Karpas-422 (cell line): ENCODE data around the gene TOB1. TPM values are rescaled to one million over a fixed set of nuclear protein-coding genes. Genes with fewer than 3 reads are reported as not detected.

Source experiments
- DNase-seq: peaks from one replicate; pipeline ENCODE4 v3.0.0-alpha.2; 2015
- H2AFZ ChIP-seq: fragments of 200-600 bp; sonication (generic); 2 replicates; pipeline ENCODE4 v1.6.1; 2014; ENCODE audit warnings: antibody characterized with exemption, low read length, mixed read lengths
- H3K27ac ChIP-seq: fragments of 200-600 bp; sonication (generic); 2 replicates; pipeline ENCODE4 v1.5.1; 2014; ENCODE audit warnings: mild to moderate bottlenecking, low read length, moderate library complexity
- H3K27me3 ChIP-seq: fragments of 200-600 bp; sonication (generic); 2 replicates; pipeline ENCODE4 v1.6.1; 2014; ENCODE audit warnings: low read length, mixed read lengths
- H3K36me3 ChIP-seq: fragments of 200-600 bp; sonication (generic); 2 replicates; pipeline ENCODE4 v1.6.1; 2014; ENCODE audit warnings: low read length, mixed read lengths; ENCODE audit not compliant: insufficient read depth
- H3K4me1 ChIP-seq: fragments of 200-600 bp; sonication (generic); 2 replicates; pipeline ENCODE4 v1.6.1; 2014; ENCODE audit warnings: mild to moderate bottlenecking, low read length, mixed read lengths
- H3K4me2 ChIP-seq: fragments of 200-600 bp; sonication (generic); 2 replicates; pipeline ENCODE4 v1.6.1; 2014; ENCODE audit warnings: low read length, low read depth, mild to moderate bottlenecking; ENCODE audit not compliant: poor library complexity, severe bottlenecking
- H3K4me3 ChIP-seq: fragments of 200-600 bp; sonication (generic); 2 replicates; pipeline ENCODE4 v1.5.1; 2014; ENCODE audit warnings: mild to moderate bottlenecking, antibody characterized with exemption, low read length, mixed read lengths
- H3K79me2 ChIP-seq: fragments of 200-600 bp; sonication (generic); 2 replicates; pipeline ENCODE4 v1.6.1; 2014; ENCODE audit warnings: mild to moderate bottlenecking, low read length, mixed read lengths
- H3K9ac ChIP-seq: fragments of 200-600 bp; sonication (generic); 2 replicates; pipeline ENCODE4 v1.6.0; 2014; ENCODE audit warnings: low read length
- H3K9me2 ChIP-seq: fragments of 200-600 bp; sonication (generic), shearing (Covaris generic); replicated peaks from 2 replicates; pipeline ENCODE4 v1.6.0; 2014; ENCODE audit warnings: mild to moderate bottlenecking, low read length, moderate library complexity; ENCODE audit not compliant: insufficient read depth
- H3K9me3 ChIP-seq: fragments of 300-700, 200-600 bp; sonication (generic); 2 replicates; pipeline ENCODE4 v1.6.1; 2014; ENCODE audit warnings: low read length, mixed read lengths
- H4K20me1 ChIP-seq: fragments of 200-600 bp; sonication (generic); 2 replicates; pipeline ENCODE4 v1.6.1; 2014; ENCODE audit warnings: mild to moderate bottlenecking, antibody characterized with exemption, low read length, low read depth; ENCODE audit not compliant: insufficient read depth
- total RNA-seq: library from RNA; depleted of rRNA; stranded (reverse); fragments of >200 nt; shearing (Covaris generic); gene quantifications from 2 replicates; pipeline ENCODE4 v1.2.3, GENCODE V29; 2014; ENCODE audit warnings: low replicate concordance

Gene TOB1
- total RNA-seq, 1 experiment from 2014 or later: 25.9 TPM

DNA sequence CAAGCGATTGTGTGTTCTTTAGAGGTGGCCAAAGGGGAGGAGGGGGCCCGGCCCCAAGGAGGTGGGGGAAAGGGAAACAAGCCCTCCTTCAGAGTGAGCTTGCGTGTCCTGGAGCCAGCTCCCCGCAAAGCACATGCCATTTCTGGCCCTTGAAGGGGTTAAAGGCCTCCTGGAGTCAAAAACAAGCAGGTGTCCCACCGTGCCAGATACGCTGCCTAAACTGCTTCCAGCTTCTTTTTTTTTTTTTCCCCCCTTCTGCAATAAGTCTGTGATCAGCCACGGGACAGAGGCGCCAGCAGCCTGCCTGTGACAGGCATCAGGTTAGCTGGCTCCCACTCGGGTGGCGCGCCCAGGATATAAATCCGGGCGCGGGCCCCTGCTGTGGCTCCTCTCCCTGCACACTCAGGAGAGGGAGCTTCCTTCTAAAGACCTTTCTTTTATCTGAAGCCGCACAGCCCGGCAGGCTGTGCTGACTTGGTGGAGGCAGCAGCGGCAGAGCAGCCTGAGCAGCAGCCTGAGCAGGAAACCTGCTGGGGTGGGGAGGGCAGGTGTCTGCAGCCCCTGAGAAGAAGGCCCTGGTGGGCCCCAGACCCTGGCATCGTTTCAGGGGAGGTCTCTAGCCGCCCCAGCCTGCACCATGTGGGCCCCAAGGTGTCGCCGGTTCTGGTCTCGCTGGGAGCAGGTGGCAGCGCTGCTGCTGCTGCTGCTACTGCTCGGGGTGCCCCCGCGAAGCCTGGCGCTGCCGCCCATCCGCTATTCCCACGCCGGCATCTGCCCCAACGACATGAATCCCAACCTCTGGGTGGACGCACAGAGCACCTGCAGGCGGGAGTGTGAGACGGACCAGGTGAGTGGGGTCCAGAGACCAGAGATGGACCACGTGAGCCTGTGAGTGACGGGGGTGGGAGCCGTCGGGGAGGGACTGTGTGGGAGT, 30.6 kb downstream of the TOB1 start, which contains the start of gene WFIKKN2:
Gene WFIKKN2 (plus strand): TSS at position 286 of the 934 bp plus-strand sequence. CDS start 352 bp downstream, at position 638.
- H2AFZ ChIP-seq: no peak within 1 kb of the TSS
- H3K27me3 ChIP-seq: no peaks in the 10 kb centered on the region
- no peak within 1 kb of the TSS for H3K9ac ChIP-seq

DNA sequence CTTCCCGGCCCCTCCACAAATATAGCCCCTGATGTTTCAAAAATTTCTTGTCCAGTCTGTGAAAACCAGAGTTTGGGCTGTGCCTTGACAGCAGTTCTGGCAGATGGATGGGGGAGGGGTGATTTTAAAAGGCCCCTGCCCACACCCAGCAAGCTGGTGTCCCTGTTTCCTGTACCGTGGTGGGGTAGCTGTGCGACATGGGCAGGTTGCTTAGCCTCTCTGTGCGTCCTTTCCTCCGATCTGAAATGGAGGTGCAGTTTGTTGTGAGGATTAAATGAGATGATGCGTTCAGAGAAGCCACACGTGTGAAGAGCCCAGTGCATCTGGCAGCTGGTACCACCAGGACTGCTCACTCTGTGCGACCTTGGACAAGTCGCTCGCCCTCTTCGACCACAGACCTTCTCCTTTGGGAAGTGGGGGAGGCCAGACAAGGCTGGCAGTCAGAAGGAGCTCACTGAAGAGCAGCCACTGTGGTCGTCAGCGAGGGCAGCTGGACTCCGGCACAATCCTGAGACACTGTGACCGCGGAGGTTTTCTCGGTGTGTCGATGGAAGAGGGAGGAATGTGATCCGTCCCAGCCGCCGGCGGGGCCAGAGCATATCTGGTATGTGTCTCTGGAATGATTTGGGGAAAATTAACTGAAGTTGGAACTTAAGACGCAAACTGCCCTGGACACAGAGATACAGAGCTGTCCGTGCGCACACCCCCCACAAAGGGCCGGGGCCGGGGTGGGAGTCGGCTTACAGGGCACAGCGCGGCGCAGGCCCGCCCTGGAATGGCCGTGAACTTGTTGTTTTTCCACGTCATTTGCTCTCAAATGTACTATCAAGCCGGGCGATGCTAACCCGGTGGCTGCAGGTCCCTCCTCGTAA, 31.5 kb downstream of the TOB1 start:
- H2AFZ ChIP-seq: no peak overlapping the region
- H3K9me3 ChIP-seq: no peaks in the 10 kb centered on the region
- H3K4me3 ChIP-seq: no peak overlapping the region
- H3K4me1 ChIP-seq: no peaks in the 10 kb centered on the region
- H3K27ac ChIP-seq: no peak overlapping the region
- no peaks in the 10 kb centered on the region for H3K27me3 ChIP-seq
- no peaks in the 10 kb centered on the region for H3K79me2 ChIP-seq
- H3K4me2 ChIP-seq: no peak overlapping the region
- no peaks in the 10 kb centered on the region for H3K36me3 ChIP-seq
- no peaks in the 10 kb centered on the region for H4K20me1 ChIP-seq
- no peak for DNase-seq
- no peaks in the 10 kb centered on the region for H3K9me2 ChIP-seq
- no peak overlapping the region for H3K9ac ChIP-seq

More for the DNA sequence above, 30.6 kb downstream of the TOB1 start, which contains the start of gene WFIKKN2:
- Histone ChIP-seq H3K27ac (no peak within 1 kb of the TSS), H3K4me2 (no peak within 1 kb of the TSS), H3K9me2 (no peaks in the 10 kb centered on the region), H3K36me3 (no peaks in the 10 kb centered on the region), H3K4me1 (no peaks in the 10 kb centered on the region), H4K20me1 (no peaks in the 10 kb centered on the region), H3K4me3 (no peak within 1 kb of the TSS), H3K9me3 (no peaks in the 10 kb centered on the region), H3K79me2 (no peaks in the 10 kb centered on the region)
- DNase-seq: no peak

DNA sequence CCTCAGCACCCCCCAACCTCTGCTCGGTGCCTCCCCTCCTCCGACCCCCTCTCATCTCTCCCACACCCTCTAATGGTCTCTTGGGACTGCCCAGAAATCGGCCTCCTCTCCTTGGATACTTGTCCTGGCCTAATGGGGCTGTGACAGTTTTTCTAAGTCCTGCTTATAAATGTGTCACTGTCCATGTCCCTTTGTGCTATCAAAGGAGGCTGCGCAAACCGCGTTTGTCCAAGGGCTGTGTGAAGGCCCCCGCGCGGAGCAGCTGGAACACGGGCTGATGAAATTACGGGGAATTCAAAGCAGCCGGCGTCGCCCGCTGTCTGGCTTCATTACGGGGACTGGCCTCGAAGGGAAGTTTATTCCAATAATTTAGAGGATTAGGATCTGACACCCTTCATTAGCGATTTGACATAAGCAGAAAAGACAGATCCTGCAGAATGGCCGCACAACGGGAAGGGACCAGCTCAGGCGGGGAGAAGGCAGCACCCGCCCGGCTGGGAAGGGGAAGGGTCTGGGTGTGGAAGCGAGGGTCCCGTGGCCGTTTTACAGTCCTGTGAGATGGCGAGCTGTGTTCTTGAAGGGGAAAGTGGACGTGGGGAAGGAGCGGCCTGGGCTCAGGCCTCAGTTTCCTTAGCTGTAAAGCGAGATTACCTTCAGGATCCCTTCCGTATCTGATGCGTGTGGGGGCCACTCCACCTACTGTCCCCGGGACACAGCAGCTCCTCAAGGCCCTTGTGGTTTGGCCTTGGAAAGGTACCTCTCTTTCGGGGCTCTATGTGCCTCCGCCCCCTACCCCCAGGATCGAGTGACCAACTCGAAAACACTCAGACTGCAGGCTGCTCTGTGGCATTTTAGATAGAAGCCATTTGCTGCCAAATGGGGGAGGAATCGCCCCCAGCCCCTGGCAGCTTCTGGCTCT, 32.4 kb downstream of the TOB1 start:
- Histone ChIP-seq H3K4me3 (no peak overlapping the region), H3K9me2 (no peaks in the 10 kb centered on the region), H2AFZ (no peak overlapping the region), H4K20me1 (no peaks in the 10 kb centered on the region), H3K27me3 (no peaks in the 10 kb centered on the region), H3K4me2 (no peak overlapping the region), H3K27ac (no peak overlapping the region), H3K4me1 (peaks cover 1% of the 10 kb centered on the region), H3K36me3 (no peaks in the 10 kb centered on the region), H3K79me2 (no peaks in the 10 kb centered on the region), H3K9me3 (no peaks in the 10 kb centered on the region), H3K9ac (no peak overlapping the region)
- no peak for DNase-seq

DNA sequence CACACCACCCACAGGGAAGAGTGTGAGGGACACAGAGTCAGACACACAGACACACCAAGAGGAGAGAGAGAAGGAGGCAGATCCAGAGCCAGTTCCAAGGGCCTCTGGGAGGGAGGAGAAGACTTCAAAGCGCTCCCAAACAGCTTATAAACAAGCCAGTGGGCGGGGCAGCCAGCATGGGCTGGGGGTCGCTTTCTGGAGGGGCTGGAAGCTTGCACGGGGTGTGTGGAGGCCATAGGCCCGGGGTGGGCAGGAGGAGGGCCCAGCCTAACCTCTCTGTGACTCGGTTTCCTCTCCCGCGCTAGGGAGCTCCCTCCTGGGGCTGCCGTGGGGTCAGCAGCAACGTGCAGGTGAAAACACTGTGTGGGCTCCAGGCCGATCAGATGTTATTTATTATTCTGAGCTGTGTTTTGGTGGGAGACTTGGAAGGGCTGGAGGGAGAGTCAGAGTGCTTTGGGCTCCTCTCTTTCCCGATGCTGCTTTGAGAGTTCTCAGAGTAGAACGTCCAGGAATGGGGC, 33.2 kb downstream of the TOB1 start:
- DNase-seq: no peak
- Histone ChIP-seq H3K27me3 (no peaks in the 10 kb centered on the region), H3K4me3 (no peak overlapping the region), H4K20me1 (no peaks in the 10 kb centered on the region), H3K79me2 (no peaks in the 10 kb centered on the region), H2AFZ (no peak overlapping the region), H3K9me3 (no peaks in the 10 kb centered on the region), H3K9ac (no peak overlapping the region), H3K36me3 (no peaks in the 10 kb centered on the region), H3K9me2 (no peaks in the 10 kb centered on the region), H3K4me1 (peaks cover 4% of the 10 kb centered on the region), H3K4me2 (no peak overlapping the region), H3K27ac (no peak overlapping the region)

DNA sequence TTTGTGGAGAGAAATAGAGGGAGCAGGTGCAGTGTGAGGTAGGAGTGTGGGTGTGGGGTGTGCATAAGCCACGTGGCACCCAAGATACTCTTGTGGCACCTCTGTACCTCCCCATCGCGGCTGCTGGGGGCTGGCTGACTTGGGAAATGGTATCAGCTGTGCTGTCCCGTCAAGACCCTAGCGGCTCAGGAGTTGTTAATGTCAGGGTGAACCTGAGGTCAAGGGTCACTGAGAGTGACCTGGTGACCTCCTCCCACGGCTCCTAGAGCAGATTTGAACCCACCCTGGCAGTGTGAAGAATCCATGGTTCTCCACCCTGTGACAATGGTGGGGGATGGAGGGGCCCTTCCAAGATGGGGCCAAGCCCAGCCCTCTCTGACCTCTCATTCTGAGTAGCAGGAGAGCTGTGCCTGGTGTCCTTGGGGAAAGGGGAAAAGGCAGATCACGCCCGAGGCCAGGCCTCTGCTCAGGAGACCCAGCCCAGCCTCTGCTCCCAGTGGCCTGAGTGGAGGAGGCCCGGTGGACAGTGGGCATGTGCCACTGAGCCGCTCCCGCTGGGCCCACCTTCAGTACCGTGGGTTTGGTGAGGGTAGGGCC, 33.8 kb downstream of the TOB1 start:
- no peak overlapping the region for H3K4me2 ChIP-seq
- no peak for DNase-seq
- no peaks in the 10 kb centered on the region for H3K36me3 ChIP-seq
- no peak overlapping the region for H3K9ac ChIP-seq
- H3K4me3 ChIP-seq: no peak overlapping the region
- H3K9me3 ChIP-seq: no peaks in the 10 kb centered on the region
- no peak overlapping the region for H3K27ac ChIP-seq
- H2AFZ ChIP-seq: no peak overlapping the region
- no peaks in the 10 kb centered on the region for H4K20me1 ChIP-seq
- no peaks in the 10 kb centered on the region for H3K27me3 ChIP-seq
- H3K79me2 ChIP-seq: no peaks in the 10 kb centered on the region
- peaks cover 4% of the 10 kb centered on the region for H3K4me1 ChIP-seq
- H3K9me2 ChIP-seq: no peaks in the 10 kb centered on the region

DNA sequence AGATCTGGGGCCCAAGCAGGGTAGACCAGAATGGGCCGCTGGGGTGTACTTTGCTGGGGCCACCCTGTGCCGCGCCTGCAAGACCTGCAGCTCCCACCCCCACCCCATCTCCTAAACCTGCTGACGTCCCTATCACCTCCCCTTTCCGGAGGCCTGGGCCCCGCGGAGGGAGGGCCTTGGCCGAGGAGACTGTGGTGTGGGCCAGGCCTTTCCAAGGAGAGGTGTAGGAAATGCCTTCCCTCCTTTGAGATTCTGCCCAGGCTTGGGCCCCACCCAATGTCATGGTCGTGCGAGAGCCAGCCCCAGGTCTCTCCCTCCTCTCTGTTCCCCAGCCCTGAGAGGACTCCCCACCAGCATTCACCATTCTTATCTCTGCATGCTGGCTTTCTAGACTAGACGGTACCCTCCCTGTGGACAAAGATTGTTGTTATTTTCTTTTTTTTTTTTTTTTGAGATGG, 34.7 kb downstream of the TOB1 start:
- no peaks in the 10 kb centered on the region for H3K9me2 ChIP-seq
- no peak overlapping the region for H3K9ac ChIP-seq
- no peak overlapping the region for H2AFZ ChIP-seq
- no peaks in the 10 kb centered on the region for H3K27me3 ChIP-seq
- no peak overlapping the region for H3K27ac ChIP-seq
- no peak overlapping the region for H3K4me3 ChIP-seq
- H3K9me3 ChIP-seq: no peaks in the 10 kb centered on the region
- H3K4me2 ChIP-seq: no peak overlapping the region
- H3K36me3 ChIP-seq: no peaks in the 10 kb centered on the region
- no peak for DNase-seq
- H3K4me1 ChIP-seq: peaks cover 4% of the 10 kb centered on the region
- no peaks in the 10 kb centered on the region for H4K20me1 ChIP-seq
- no peaks in the 10 kb centered on the region for H3K79me2 ChIP-seq

DNA sequence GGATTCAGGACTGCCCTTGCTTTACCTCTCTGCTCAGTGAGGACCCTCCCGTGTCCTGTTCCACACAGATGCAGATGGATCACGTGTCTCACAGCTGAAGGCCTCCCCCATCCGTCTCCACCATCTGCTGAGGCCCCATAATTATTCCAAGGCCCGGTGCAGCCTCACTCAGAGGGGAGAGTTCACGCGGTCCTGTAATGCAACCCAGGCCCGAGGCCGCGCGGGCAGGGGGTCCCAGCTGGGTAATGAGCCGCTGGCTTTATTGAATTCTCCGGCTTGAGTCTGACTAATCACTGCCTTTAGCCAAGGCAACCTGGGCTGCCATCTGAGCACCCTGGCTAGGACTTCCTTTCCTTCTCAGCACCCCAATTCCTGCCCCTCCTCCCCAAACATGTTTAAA, 35.2 kb downstream of the TOB1 start:
- H3K9me3 ChIP-seq: no peaks in the 10 kb centered on the region
- H3K4me2 ChIP-seq: no peak overlapping the region
- DNase-seq: no peak
- no peaks in the 10 kb centered on the region for H3K36me3 ChIP-seq
- H3K9ac ChIP-seq: no peak overlapping the region
- no peak overlapping the region for H3K27ac ChIP-seq
- H3K4me3 ChIP-seq: no peak overlapping the region
- no peaks in the 10 kb centered on the region for H3K27me3 ChIP-seq
- no peaks in the 10 kb centered on the region for H3K9me2 ChIP-seq
- no peaks in the 10 kb centered on the region for H3K79me2 ChIP-seq
- no peaks in the 10 kb centered on the region for H4K20me1 ChIP-seq
- H2AFZ ChIP-seq: no peak overlapping the region
- peaks cover 4% of the 10 kb centered on the region for H3K4me1 ChIP-seq
